HepG2 (cell line): ENCODE results near the gene THOC6. TPM values are rescaled to one million over a fixed set of nuclear protein-coding genes. Genes with fewer than 3 reads are reported as not detected.

Experiments
- JUN ChIP-seq: sonication (generic); formaldehyde crosslinking; IDR thresholded peaks from 2 replicates; pipeline ENCODE4 v1.4.0; 2020; ENCODE audit warnings: mild to moderate bottlenecking, missing genetic modification reagents
- KMT2B ChIP-seq: IDR thresholded peaks from 2 replicates; pipeline ENCODE4 v1.6.1; 2016; ENCODE audit warnings: missing genetic modification reagents, missing compliant biosample characterization
- MAFK ChIP-seq, 2 experiments: IDR thresholded peaks in 1 of 2; conservative IDR thresholded peaks in 1 of 2; 2 replicates each; pipeline ENCODE4 v1.6.1; 2011; ENCODE audit warnings: improper control_type of control experiment in 2 of 2, low read length in 2 of 2
- NR2F6 ChIP-seq, 2 experiments: IDR thresholded peaks; 2 replicates each; pipeline ENCODE4 v1.6.1; 2016; ENCODE audit warnings: antibody characterized with exemption in 1 of 2, mild to moderate bottlenecking in 1 of 2
- POLR2G ChIP-seq: fragments of 200-400 bp; formaldehyde crosslinking; IDR thresholded peaks from 2 replicates; pipeline ENCODE4 v1.6.1; 2018; ENCODE audit warnings: mild to moderate bottlenecking, low read depth, low read length, moderate library complexity
- RBAK ChIP-seq: sonication (generic); formaldehyde crosslinking; IDR thresholded peaks from 2 replicates; pipeline ENCODE4 v1.5.1; 2020; ENCODE audit warnings: mild to moderate bottlenecking, missing genetic modification reagents
- SKI ChIP-seq: fragments of 450-650 bp; IDR thresholded peaks from one replicate; pipeline ENCODE4 v1.6.1; 2018; ENCODE audit warnings: mild to moderate bottlenecking; ENCODE audit not compliant: partially characterized antibody
- SP5 ChIP-seq: IDR thresholded peaks from 2 replicates; pipeline ENCODE4 v1.6.1; 2016; ENCODE audit warnings: low read depth, borderline replicate concordance
- TEAD3 ChIP-seq: optimal IDR thresholded peaks from 2 replicates; pipeline ENCODE3; 2016; ENCODE audit warnings: borderline replicate concordance
- ZMAT3 ChIP-seq: sonication (generic); formaldehyde crosslinking; conservative IDR thresholded peaks from 2 replicates; pipeline ENCODE4 v1.7.0; 2021; ENCODE audit warnings: missing genetic modification reagents
- ZZZ3 ChIP-seq: sonication (generic); formaldehyde crosslinking; IDR thresholded peaks from 2 replicates; pipeline ENCODE4 v1.4.0; 2020; ENCODE audit warnings: missing genetic modification reagents, mild to moderate bottlenecking, borderline replicate concordance
- polyA plus RNA-seq, 8 experiments: library from polyadenylated mRNA; depleted of rRNA in 3 of 8; stranded (reverse) in 7 of 8; unstranded in 1 of 8; fragments of >200 nt; fragmentation: Illumina TruSeq in 4 of 8; extraction: Trizol in 4 of 8; gene quantifications; 2 replicates each; pipeline versions ENCODE4 v1.2.1 to v1.2.3, GENCODE V29; 2011 to 2016; ENCODE audit warnings: low read depth in 4 of 8, missing spikeins in 1 of 8, mixed read lengths in 1 of 8; ENCODE audit not compliant: insufficient read depth in 1 of 8
- total RNA-seq, 5 experiments: library from RNA; depleted of rRNA; stranded (reverse); fragments of >200 nt; fragmentation: Illumina TruSeq; extraction: Trizol; gene quantifications; 2 replicates each; pipeline ENCODE4 v1.2.3, GENCODE V29; 2016; ENCODE audit warnings: low read depth in 1 of 5
- TF ChIP-seq, protein P1 (sequence below): IDR thresholded peaks from 2 replicates; pipeline ENCODE4 v1.4.0; 2020; ENCODE audit warnings: mild to moderate bottlenecking, missing genetic modification reagents
- TF ChIP-seq, protein P2 (sequence below): sonication (generic); formaldehyde crosslinking; IDR thresholded peaks from 2 replicates; pipeline ENCODE4 v1.4.0; 2020; ENCODE audit warnings: missing genetic modification reagents
- TF ChIP-seq, protein P3 (sequence below): sonication (generic); formaldehyde crosslinking; IDR thresholded peaks from 2 replicates; pipeline ENCODE4 v1.5.1; 2020; ENCODE audit warnings: missing genetic modification reagents, mild to moderate bottlenecking, borderline replicate concordance
- TF ChIP-seq, protein P4 (sequence below): sonication (generic); formaldehyde crosslinking; IDR thresholded peaks from 2 replicates; pipeline ENCODE4 v1.4.0; 2020; ENCODE audit warnings: missing genetic modification reagents

THOC6 gene
- total and polyA plus RNA-seq, 2 of the 13 experiments (the other 11 are each of a cell fraction or from before 2014, with no cell fraction given) = 32.1 to 37.0 TPM

DNA sequence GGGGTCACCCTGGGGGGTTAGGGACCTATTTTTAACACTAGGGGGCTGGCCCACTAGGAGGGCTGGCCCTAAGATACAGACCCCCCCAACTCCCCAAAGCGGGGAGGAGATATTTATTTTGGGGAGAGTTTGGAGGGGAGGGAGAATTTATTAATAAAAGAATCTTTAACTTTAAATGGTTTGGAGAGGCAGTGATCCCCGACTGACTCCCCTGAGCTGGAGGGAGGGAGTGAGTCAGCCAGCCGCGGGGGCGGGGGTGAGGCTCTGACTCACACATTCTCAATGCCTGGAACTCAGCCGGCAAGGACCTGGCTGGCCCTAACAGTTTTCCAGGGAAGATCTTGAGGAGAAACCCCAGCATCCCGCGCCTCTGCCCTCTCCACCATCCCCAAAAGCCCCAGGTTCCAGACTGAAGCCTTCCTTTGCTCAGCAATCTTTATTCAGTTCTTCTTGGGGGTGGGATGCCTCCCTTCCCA lies 1.6 kb upstream of the THOC6 start (continued):
- TF ChIP-seq, protein P1, sequence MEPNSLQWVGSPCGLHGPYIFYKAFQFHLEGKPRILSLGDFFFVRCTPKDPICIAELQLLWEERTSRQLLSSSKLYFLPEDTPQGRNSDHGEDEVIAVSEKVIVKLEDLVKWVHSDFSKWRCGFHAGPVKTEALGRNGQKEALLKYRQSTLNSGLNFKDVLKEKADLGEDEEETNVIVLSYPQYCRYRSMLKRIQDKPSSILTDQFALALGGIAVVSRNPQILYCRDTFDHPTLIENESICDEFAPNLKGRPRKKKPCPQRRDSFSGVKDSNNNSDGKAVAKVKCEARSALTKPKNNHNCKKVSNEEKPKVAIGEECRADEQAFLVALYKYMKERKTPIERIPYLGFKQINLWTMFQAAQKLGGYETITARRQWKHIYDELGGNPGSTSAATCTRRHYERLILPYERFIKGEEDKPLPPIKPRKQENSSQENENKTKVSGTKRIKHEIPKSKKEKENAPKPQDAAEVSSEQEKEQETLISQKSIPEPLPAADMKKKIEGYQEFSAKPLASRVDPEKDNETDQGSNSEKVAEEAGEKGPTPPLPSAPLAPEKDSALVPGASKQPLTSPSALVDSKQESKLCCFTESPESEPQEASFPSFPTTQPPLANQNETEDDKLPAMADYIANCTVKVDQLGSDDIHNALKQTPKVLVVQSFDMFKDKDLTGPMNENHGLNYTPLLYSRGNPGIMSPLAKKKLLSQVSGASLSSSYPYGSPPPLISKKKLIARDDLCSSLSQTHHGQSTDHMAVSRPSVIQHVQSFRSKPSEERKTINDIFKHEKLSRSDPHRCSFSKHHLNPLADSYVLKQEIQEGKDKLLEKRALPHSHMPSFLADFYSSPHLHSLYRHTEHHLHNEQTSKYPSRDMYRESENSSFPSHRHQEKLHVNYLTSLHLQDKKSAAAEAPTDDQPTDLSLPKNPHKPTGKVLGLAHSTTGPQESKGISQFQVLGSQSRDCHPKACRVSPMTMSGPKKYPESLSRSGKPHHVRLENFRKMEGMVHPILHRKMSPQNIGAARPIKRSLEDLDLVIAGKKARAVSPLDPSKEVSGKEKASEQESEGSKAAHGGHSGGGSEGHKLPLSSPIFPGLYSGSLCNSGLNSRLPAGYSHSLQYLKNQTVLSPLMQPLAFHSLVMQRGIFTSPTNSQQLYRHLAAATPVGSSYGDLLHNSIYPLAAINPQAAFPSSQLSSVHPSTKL (CRISPR knock-in tag) = peak; percentile 13; the same call in 1 of the 2 replicates
- TF ChIP-seq ZMAT3 (CRISPR knock-in tag) = no peak
- TF ChIP-seq, protein P2, sequence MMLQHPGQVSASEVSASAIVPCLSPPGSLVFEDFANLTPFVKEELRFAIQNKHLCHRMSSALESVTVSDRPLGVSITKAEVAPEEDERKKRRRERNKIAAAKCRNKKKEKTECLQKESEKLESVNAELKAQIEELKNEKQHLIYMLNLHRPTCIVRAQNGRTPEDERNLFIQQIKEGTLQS (CRISPR knock-in tag) = peak; percentile 94
- TF ChIP-seq SP5 = peak; percentile 40; the same call in 1 of the 2 replicates
- peak; percentile 10 for TF ChIP-seq SKI
- TF ChIP-seq, protein P3, sequence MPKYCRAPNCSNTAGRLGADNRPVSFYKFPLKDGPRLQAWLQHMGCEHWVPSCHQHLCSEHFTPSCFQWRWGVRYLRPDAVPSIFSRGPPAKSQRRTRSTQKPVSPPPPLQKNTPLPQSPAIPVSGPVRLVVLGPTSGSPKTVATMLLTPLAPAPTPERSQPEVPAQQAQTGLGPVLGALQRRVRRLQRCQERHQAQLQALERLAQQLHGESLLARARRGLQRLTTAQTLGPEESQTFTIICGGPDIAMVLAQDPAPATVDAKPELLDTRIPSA = no peak
- no peak for TF ChIP-seq RBAK (CRISPR knock-in tag)
- TF ChIP-seq MAFK (conservative IDR thresholded peaks at IDR 0.05 in 1 of 2, IDR thresholded peaks at IDR 0.05 in 1 of 2; ENCODE audit: low read length in 2 of 2) = no peak
- peak; percentile 89 for TF ChIP-seq TEAD3 (CRISPR knock-in tag)
- TF ChIP-seq JUN = peak; percentile 62; the same call in 1 of the 2 replicates
- TF ChIP-seq NR2F6 (IDR thresholded peaks at IDR 0.05) = no peak
- TF ChIP-seq NR2F6 (CRISPR knock-in tag; IDR thresholded peaks at IDR 0.05) = no peak
- TF ChIP-seq KMT2B = no peak
- 0 out of 2 replicates have a peak, but pooled peaks have one; percentile 33 for TF ChIP-seq ZZZ3 (CRISPR knock-in tag)
- TF ChIP-seq, protein P4, sequence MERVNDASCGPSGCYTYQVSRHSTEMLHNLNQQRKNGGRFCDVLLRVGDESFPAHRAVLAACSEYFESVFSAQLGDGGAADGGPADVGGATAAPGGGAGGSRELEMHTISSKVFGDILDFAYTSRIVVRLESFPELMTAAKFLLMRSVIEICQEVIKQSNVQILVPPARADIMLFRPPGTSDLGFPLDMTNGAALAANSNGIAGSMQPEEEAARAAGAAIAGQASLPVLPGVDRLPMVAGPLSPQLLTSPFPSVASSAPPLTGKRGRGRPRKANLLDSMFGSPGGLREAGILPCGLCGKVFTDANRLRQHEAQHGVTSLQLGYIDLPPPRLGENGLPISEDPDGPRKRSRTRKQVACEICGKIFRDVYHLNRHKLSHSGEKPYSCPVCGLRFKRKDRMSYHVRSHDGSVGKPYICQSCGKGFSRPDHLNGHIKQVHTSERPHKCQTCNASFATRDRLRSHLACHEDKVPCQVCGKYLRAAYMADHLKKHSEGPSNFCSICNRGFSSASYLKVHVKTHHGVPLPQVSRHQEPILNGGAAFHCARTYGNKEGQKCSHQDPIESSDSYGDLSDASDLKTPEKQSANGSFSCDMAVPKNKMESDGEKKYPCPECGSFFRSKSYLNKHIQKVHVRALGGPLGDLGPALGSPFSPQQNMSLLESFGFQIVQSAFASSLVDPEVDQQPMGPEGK = peak; percentile 86
- peak; percentile 48 for TF ChIP-seq POLR2G
